OCI-LY1 (cell line): ENCODE data around the gene ZMYM4.

ENCODE experiments used
- H2AFZ ChIP-seq: fragments of 200-600 bp; sonication (generic), shearing (Covaris generic); 2 replicates; pipeline ENCODE4 v1.6.0; 2014; ENCODE audit warnings: antibody characterized with exemption, mild to moderate bottlenecking, low read length
- H3F3A ChIP-seq: fragments of 200-600 bp; sonication (generic), shearing (Covaris generic); 2 replicates; pipeline ENCODE4 v1.6.0; 2014; ENCODE audit warnings: mild to moderate bottlenecking, antibody characterized with exemption, low read length, moderate library complexity; ENCODE audit not compliant: insufficient read depth
- H3K27ac ChIP-seq: fragments of 200-600 bp; sonication (generic); 2 replicates; pipeline ENCODE4 v1.5.1; 2014; ENCODE audit warnings: low read length, mixed run types, mild to moderate bottlenecking, low read depth; ENCODE audit not compliant: poor library complexity, severe bottlenecking
- H3K27me3 ChIP-seq: fragments of 200-600 bp; sonication (generic); 2 replicates; pipeline ENCODE4 v1.6.0; 2014; ENCODE audit warnings: antibody characterized with exemption, mild to moderate bottlenecking, low read length, moderate library complexity; ENCODE audit not compliant: insufficient read depth
- H3K36me3 ChIP-seq: fragments of 200-600 bp; sonication (generic); 2 replicates; pipeline ENCODE4 v1.6.1; 2014; ENCODE audit warnings: mild to moderate bottlenecking, antibody characterized with exemption, low read length, moderate library complexity, mixed read lengths; ENCODE audit not compliant: insufficient read depth
- H3K4me1 ChIP-seq: fragments of 200-600 bp; sonication (generic); 2 replicates; pipeline ENCODE4 v1.5.1; 2014; ENCODE audit warnings: mild to moderate bottlenecking, low read length, moderate library complexity; ENCODE audit not compliant: insufficient read depth, severe bottlenecking
- H3K4me2 ChIP-seq: fragments of 200-600 bp; sonication (generic), shearing (Covaris generic); 2 replicates; pipeline ENCODE4 v1.6.1; 2014; ENCODE audit warnings: low read length
- H3K4me3 ChIP-seq: fragments of 200-600 bp; sonication (generic); 2 replicates; pipeline ENCODE4 v1.5.1; 2014; ENCODE audit warnings: low read length, low read depth, mild to moderate bottlenecking, mixed read lengths; ENCODE audit not compliant: poor library complexity, severe bottlenecking
- H3K79me2 ChIP-seq: fragments of 200-600 bp; shearing (Covaris generic); 2 replicates; pipeline ENCODE4 v1.6.1; 2016; ENCODE audit warnings: mixed run types, low read length, mixed read lengths; ENCODE audit not compliant: insufficient read depth
- H3K9ac ChIP-seq: fragments of 200-600 bp; sonication (generic), shearing (Covaris generic); 2 replicates; pipeline ENCODE4 v1.6.1; 2014; ENCODE audit warnings: mild to moderate bottlenecking, low read length, mixed read lengths
- H3K9me2 ChIP-seq: fragments of 200-600 bp; sonication (generic), shearing (Covaris generic); 2 replicates; pipeline ENCODE4 v1.6.1; 2014; ENCODE audit warnings: low read depth, mild to moderate bottlenecking, low read length, mixed read lengths
- H3K9me3 ChIP-seq: fragments of 200-600 bp; shearing (Covaris generic); 2 replicates; pipeline ENCODE4 v1.6.1; 2014; ENCODE audit warnings: low read length, mixed read lengths
- H4K20me1 ChIP-seq: fragments of 200-600 bp; sonication (generic), shearing (Covaris generic); 2 replicates; pipeline ENCODE4 v1.6.0; 2016; ENCODE audit warnings: mild to moderate bottlenecking, low read length; ENCODE audit not compliant: insufficient read depth
- CTCF ChIP-seq: fragments of 200-600 bp; sonication (generic), shearing (Covaris generic); IDR thresholded peaks from 2 replicates; pipeline ENCODE4 v1.5.1; 2017; ENCODE audit warnings: mild to moderate bottlenecking, antibody characterized with exemption, low read length, moderate library complexity, mixed read lengths
- EZH2 ChIP-seq: fragments of 200-600 bp; sonication (generic), shearing (Covaris generic); IDR thresholded peaks from 2 replicates; pipeline ENCODE4 v1.8.0; 2017; ENCODE audit warnings: borderline replicate concordance, mixed run types, mild to moderate bottlenecking, antibody characterized with exemption, low read length, moderate library complexity, mixed read lengths

Gene ZMYM4

GRCh38 chr1:35361638-35362037, 93.1 kb downstream of the ZMYM4 start:
- Histone ChIP-seq H3K4me2 (no peak overlapping the region), H2AFZ (no peak overlapping the region), H3K79me2 (no peaks in the 10 kb centered on the region), H3K9me2 (no peaks in the 10 kb centered on the region), H3K27ac (no peak overlapping the region), H3K9ac (no peak overlapping the region), H3F3A (no peaks in the 10 kb centered on the region), H3K27me3 (no peaks in the 10 kb centered on the region), H4K20me1 (no peaks in the 10 kb centered on the region), H3K4me1 (no peaks in the 10 kb centered on the region), H3K36me3 (peaks cover 39% of the 10 kb centered on the region; the same call in 1 of the 2 replicates), H3K9me3 (no peaks in the 10 kb centered on the region), H3K4me3 (no peak overlapping the region)
- TF ChIP-seq CTCF, result no peak
- no peak for TF ChIP-seq EZH2

- Histone ChIP-seq H3K9me2 (no peaks in the 10 kb centered on the region), H3K27me3 (no peaks in the 10 kb centered on the region), H3K27ac (no peak overlapping the region), H3K79me2 (no peaks in the 10 kb centered on the region), H3K9ac (no peak overlapping the region), H3K36me3 (peaks cover 42% of the 10 kb centered on the region), H3F3A (no peaks in the 10 kb centered on the region), H2AFZ (no peak overlapping the region), H3K9me3 (no peaks in the 10 kb centered on the region), H4K20me1 (no peaks in the 10 kb centered on the region), H3K4me1 (no peaks in the 10 kb centered on the region), H3K4me2 (no peak overlapping the region), H3K4me3 (no peak overlapping the region)
- TF ChIP-seq EZH2 (no peak), CTCF (no peak)
Measured at GRCh38 chr1:35364741-35365140, 96.2 kb downstream of the ZMYM4 start.

DNA sequence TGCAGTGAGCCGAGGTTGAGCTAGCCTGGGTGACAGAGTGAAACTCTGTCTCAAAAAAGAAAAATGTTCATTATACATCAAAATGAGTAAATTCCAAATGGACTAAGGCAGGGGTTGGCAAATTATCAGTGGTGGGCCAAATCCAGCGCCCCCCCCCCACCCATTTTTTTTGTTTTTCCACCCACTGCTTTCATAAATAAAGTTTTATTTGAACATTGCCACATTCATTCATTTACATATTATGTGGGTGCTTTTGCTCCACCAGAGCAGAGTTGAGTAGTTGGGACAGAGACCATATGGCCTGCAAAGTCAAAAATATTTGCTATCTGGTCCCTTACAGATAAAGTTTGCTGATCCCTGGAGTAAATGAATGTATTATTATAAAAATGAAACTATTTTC, 99.4 kb downstream of the ZMYM4 start:
- Histone ChIP-seq H2AFZ (no peak overlapping the region), H3K9ac (no peak overlapping the region), H3F3A (no peaks in the 10 kb centered on the region), H4K20me1 (no peaks in the 10 kb centered on the region), H3K9me3 (no peaks in the 10 kb centered on the region), H3K27ac (no peak overlapping the region), H3K4me1 (no peaks in the 10 kb centered on the region), H3K9me2 (no peaks in the 10 kb centered on the region), H3K36me3 (peaks cover 25% of the 10 kb centered on the region), H3K4me2 (no peak overlapping the region), H3K4me3 (no peak overlapping the region), H3K27me3 (no peaks in the 10 kb centered on the region), H3K79me2 (no peaks in the 10 kb centered on the region)
- TF ChIP-seq EZH2 (no peak), CTCF (no peak)
